ENCODE data around the gene RNU6-9. TPM values are rescaled to one million over a fixed set of nuclear protein-coding genes. Genes with fewer than 3 reads are reported as not detected.

Gene RNU6-9
- total and polyA plus RNA-seq, 2 of the 13 experiments (the other 11 are each of a cell fraction or from before 2014, with no cell fraction given), result under 0.01 TPM; not detected in 1

GRCh38 chr19:934865-935479 is 41.7 kb downstream of the RNU6-9 start (continued):
- TF ChIP-seq HNRNPH1 (optimal IDR thresholded peaks at IDR 0.05; ENCODE audit: low read depth, low read length), result no peak
- peak; percentile 80 for TF ChIP-seq SP4 (CRISPR knock-in tag; IDR thresholded peaks at IDR 0.05)
- TF ChIP-seq ZBTB43 (CRISPR knock-in tag; conservative IDR thresholded peaks at IDR 0.05), result peak; percentile 71
- peak; percentile 49; the same call in 1 of the 2 replicates for TF ChIP-seq ZNF274 (CRISPR knock-in tag; IDR thresholded peaks at IDR 0.05)
- peak; percentile 98 for TF ChIP-seq TGIF2 (CRISPR knock-in tag; IDR thresholded peaks at IDR 0.05)
- peak; percentile 91 for TF ChIP-seq ZNF558 (CRISPR knock-in tag; IDR thresholded peaks at IDR 0.05; ENCODE audit: borderline replicate concordance)
- TF ChIP-seq HOXA3 (CRISPR knock-in tag; IDR thresholded peaks at IDR 0.05), result peak; percentile 93
- peak; percentile 47; the same call in 1 of the 2 replicates for TF ChIP-seq ZNF414 (CRISPR knock-in tag; IDR thresholded peaks at IDR 0.05)
- peak; percentile 72; the same call in 1 of the 2 replicates for TF ChIP-seq ZNF33B (CRISPR knock-in tag; IDR thresholded peaks at IDR 0.05)
- TF ChIP-seq EZH2 (conservative IDR thresholded peaks at IDR 0.05; ENCODE audit: low read depth, low read length), result no peak
- no peak for TF ChIP-seq ZNF513 (CRISPR knock-in tag; conservative IDR thresholded peaks at IDR 0.05)
- TF ChIP-seq MXD4 (CRISPR knock-in tag; IDR thresholded peaks at IDR 0.05), result peak; percentile 98
- TF ChIP-seq ZFP62 (CRISPR knock-in tag; IDR thresholded peaks at IDR 0.05), result no peak
- TF ChIP-seq RCOR2 (CRISPR knock-in tag; IDR thresholded peaks at IDR 0.05), result peak; percentile 88
- TF ChIP-seq REPIN1 (CRISPR knock-in tag; IDR thresholded peaks at IDR 0.05; ENCODE audit: borderline replicate concordance, low read depth), result peak; percentile 60; the same call in 1 of the 2 replicates
- TF ChIP-seq ZFP36L1 (CRISPR knock-in tag; IDR thresholded peaks at IDR 0.05), result peak; percentile 72; the same call in 1 of the 2 replicates
- TF ChIP-seq RORA (CRISPR knock-in tag; IDR thresholded peaks at IDR 0.05), result no peak
- peak; percentile 77 for TF ChIP-seq ZNF142 (CRISPR knock-in tag; IDR thresholded peaks at IDR 0.05)
- no peak for TF ChIP-seq NBN (conservative IDR thresholded peaks at IDR 0.05)

Data from HepG2 (cell line).